Measurements from ENCODE around the gene NEK11. TPM values are rescaled to one million over a fixed set of nuclear protein-coding genes. Genes with fewer than 3 reads are reported as not detected.

The NEK11 gene
- total RNA-seq, 2 experiments from 2014 or later: 1.6 to 4.2 TPM

DNA sequence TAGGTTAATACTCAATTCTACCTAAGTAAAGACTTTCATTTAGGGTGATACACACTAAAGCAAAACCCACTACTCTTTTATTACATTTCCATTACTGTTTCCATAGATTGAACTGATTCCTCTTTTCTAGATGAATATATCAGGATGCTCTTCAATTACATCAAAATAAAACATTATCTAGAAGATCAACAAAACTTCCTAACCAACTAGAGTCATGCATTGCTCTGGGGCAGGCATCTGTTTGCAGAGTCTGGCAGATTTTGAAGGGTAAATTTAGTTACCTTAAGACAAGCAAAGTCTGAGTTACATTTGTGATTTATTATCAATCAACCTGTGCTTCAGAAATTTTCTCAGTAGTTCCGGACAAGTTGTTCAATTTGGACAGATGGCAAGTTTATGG lies 117.1 kb downstream of the NEK11 start:
- no peaks in the 10 kb centered on the region for H3K9me3 Mint-ChIP-seq
- ATAC-seq (ENCODE audit: poor library complexity): no peak
- no peaks in the 10 kb centered on the region for H3K4me1 Mint-ChIP-seq (ENCODE audit: low read depth)
- ChIA-PET POLR2A (no interaction called here), CTCF (no interaction called here)
- no peaks in the 10 kb centered on the region for H3K36me3 Mint-ChIP-seq (ENCODE audit: low read depth)
- no peak overlapping the region for H3K27ac ChIP-seq (ENCODE audit: low read depth in 1 of 2, low read length in 2 of 2)
- DNase-seq: no peak
- intact Hi-C loops (cut with DNase I, micrococcal nuclease): loop anchor here in 1 of 2 experiments (5.0 kb wide), 1 partner anchor 107 kb away; no protein-coding TSS in a partner anchor
- TF ChIP-seq, protein P1, sequence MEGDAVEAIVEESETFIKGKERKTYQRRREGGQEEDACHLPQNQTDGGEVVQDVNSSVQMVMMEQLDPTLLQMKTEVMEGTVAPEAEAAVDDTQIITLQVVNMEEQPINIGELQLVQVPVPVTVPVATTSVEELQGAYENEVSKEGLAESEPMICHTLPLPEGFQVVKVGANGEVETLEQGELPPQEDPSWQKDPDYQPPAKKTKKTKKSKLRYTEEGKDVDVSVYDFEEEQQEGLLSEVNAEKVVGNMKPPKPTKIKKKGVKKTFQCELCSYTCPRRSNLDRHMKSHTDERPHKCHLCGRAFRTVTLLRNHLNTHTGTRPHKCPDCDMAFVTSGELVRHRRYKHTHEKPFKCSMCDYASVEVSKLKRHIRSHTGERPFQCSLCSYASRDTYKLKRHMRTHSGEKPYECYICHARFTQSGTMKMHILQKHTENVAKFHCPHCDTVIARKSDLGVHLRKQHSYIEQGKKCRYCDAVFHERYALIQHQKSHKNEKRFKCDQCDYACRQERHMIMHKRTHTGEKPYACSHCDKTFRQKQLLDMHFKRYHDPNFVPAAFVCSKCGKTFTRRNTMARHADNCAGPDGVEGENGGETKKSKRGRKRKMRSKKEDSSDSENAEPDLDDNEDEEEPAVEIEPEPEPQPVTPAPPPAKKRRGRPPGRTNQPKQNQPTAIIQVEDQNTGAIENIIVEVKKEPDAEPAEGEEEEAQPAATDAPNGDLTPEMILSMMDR (IDR thresholded peaks at IDR 0.05): no peak
- H3K36me3 ChIP-seq (ENCODE audit: insufficient read depth, low read length): no peaks in the 10 kb centered on the region
- H3K9me3 ChIP-seq (ENCODE audit: control insufficient read depth in 1 of 2, insufficient read depth in 1 of 2, low read length in 2 of 2): no peaks in the 10 kb centered on the region
- H3K4me1 ChIP-seq (ENCODE audit: insufficient read depth, low read length): no peaks in the 10 kb centered on the region
- H3K4me3 ChIP-seq (ENCODE audit: low read length): no peak overlapping the region
- H3K27me3 Mint-ChIP-seq: no peaks in the 10 kb centered on the region
- H3K27me3 ChIP-seq (ENCODE audit: control insufficient read depth in 1 of 2, insufficient read depth in 2 of 2, low read length in 2 of 2): no peaks in the 10 kb centered on the region
- H3K27ac Mint-ChIP-seq: no peak overlapping the region
- no peak overlapping the region for H3K4me3 Mint-ChIP-seq

DNA sequence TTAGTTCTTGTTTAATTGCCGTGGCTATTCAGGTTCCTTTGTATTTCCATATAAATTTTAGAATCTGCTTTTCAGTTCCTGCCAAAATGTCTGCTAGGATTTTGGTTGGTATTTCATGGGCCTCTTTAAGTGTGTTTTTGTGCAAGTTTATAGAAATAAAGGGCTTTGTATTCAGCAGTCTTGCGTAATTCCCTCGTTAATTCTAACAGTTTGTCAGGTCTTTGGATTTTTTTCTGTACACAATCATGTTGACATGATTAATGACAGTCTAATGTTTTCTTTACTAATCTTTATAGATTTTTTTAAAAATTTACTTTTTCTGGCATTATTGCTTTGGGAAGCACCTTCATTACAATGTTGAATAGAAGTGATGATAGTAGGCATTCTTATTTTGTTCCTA lies 120.9 kb downstream of the NEK11 start:
- DNase-seq: no peak
- Histone ChIP-seq H3K27ac (ENCODE audit: low read depth in 1 of 2, low read length in 2 of 2) (no peak overlapping the region), H3K36me3 (ENCODE audit: insufficient read depth, low read length) (no peaks in the 10 kb centered on the region), H3K4me3 (ENCODE audit: low read length) (no peak overlapping the region), H3K9me3 (ENCODE audit: control insufficient read depth in 1 of 2, insufficient read depth in 1 of 2, low read length in 2 of 2) (no peaks in the 10 kb centered on the region), H3K4me1 (ENCODE audit: insufficient read depth, low read length) (no peaks in the 10 kb centered on the region), H3K27me3 (ENCODE audit: control insufficient read depth in 1 of 2, insufficient read depth in 2 of 2, low read length in 2 of 2) (no peaks in the 10 kb centered on the region)
- Mint-ChIP-seq H3K9me3 (peaks cover 4% of the 10 kb centered on the region), H3K27ac (no peak overlapping the region), H3K4me1 (ENCODE audit: low read depth) (no peaks in the 10 kb centered on the region), H3K27me3 (no peaks in the 10 kb centered on the region), H3K4me3 (no peak overlapping the region), H3K36me3 (ENCODE audit: low read depth) (no peaks in the 10 kb centered on the region)
- ChIA-PET CTCF (no interaction called here), POLR2A (no interaction called here)
- intact Hi-C loops (cut with DNase I, micrococcal nuclease): no loop called here
- ATAC-seq (ENCODE audit: poor library complexity): no peak
- TF ChIP-seq, protein P1 (IDR thresholded peaks at IDR 0.05): no peak

DNA sequence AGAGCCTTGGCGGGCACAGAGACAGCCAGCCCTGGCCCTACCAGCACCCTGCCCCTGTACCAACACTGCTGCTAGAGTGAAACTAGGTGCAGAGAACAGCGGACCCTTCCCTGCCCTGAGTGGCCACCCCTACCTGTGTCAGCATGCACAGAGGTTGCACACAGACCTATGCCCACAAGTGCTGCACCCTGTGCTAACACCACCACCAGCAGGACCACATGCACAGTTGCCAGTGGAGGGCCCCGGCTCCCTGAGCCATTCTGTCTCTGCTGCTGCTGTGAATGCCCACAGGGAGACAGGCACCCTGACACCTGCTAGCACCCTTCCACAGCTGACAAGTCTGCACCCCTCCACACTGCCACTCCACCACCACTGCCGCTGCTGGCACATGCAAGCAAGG lies 131.8 kb downstream of the NEK11 start:
- H3K36me3 Mint-ChIP-seq (ENCODE audit: low read depth): no peaks in the 10 kb centered on the region
- ATAC-seq (ENCODE audit: poor library complexity) (no peak), DNase-seq (no peak)
- Histone ChIP-seq H3K4me1 (ENCODE audit: insufficient read depth, low read length) (no peaks in the 10 kb centered on the region), H3K27ac (ENCODE audit: low read depth in 1 of 2, low read length in 2 of 2) (no peak overlapping the region), H3K36me3 (ENCODE audit: insufficient read depth, low read length) (no peaks in the 10 kb centered on the region), H3K4me3 (ENCODE audit: low read length) (no peak overlapping the region), H3K27me3 (ENCODE audit: control insufficient read depth in 1 of 2, insufficient read depth in 2 of 2, low read length in 2 of 2) (no peaks in the 10 kb centered on the region), H3K9me3 (ENCODE audit: control insufficient read depth in 1 of 2, insufficient read depth in 1 of 2, low read length in 2 of 2) (no peaks in the 10 kb centered on the region)
- TF ChIP-seq, protein P1 (IDR thresholded peaks at IDR 0.05): no peak
- no peaks in the 10 kb centered on the region for H3K27me3 Mint-ChIP-seq
- H3K4me3 Mint-ChIP-seq: no peak overlapping the region
- intact Hi-C loops (cut with DNase I, micrococcal nuclease): no loop called here
- POLR2A ChIA-PET: no interaction called here
- no peaks in the 10 kb centered on the region for H3K4me1 Mint-ChIP-seq (ENCODE audit: low read depth)
- CTCF ChIA-PET: no interaction called here
- H3K27ac Mint-ChIP-seq: no peak overlapping the region
- H3K9me3 Mint-ChIP-seq: no peaks in the 10 kb centered on the region

All from CD4-positive, alpha-beta T cell (primary cell).